Inflammatory macrophage treated with lipopolysaccharide for 1 hour (primary cell): ENCODE data around the gene CNTNAP2.
"Not testable (repeated sequence)": the region's sequence is repeated elsewhere in the genome, so short reads cannot be mapped to it uniquely, and the experiment has no call there.

Source experiments
- DNase-seq, 2 donors: peaks; one replicate each; pipeline ENCODE4 v3.0.0-alpha.2; 2020 to 2022

Gene CNTNAP2

GRCh38 chr7:148299350-148300276 lies 2183.0 kb downstream of the CNTNAP2 start:
- DNase-seq: no peak

GRCh38 chr7:148302436-148302835 lies 2185.8 kb downstream of the CNTNAP2 start:
- DNase-seq: not testable (repeated sequence)

- no peak for DNase-seq
These were observed 2186.9 kb downstream of the CNTNAP2 start for GRCh38 chr7:148303295-148304082.

GRCh38 chr7:148304083-148304335 lies 2187.4 kb downstream of the CNTNAP2 start:
- DNase-seq: no peak

GRCh38 chr7:148304456-148304855 lies 2187.9 kb downstream of the CNTNAP2 start:
- DNase-seq: no peak

GRCh38 chr7:148306759-148307158 lies 2190.2 kb downstream of the CNTNAP2 start:
- peak; percentile 23 to 70 for DNase-seq

GRCh38 chr7:148318102-148318811 lies 2201.7 kb downstream of the CNTNAP2 start:
- DNase-seq: no peak

- no peak for DNase-seq
These were observed 2202.2 kb downstream of the CNTNAP2 start for GRCh38 chr7:148318838-148319237.

GRCh38 chr7:148319316-148319808 lies 2202.8 kb downstream of the CNTNAP2 start:
- DNase-seq: no peak

GRCh38 chr7:148325208-148325607 lies 2208.6 kb downstream of the CNTNAP2 start:
- no peak for DNase-seq

- no peak for DNase-seq
These were observed 2210.8 kb downstream of the CNTNAP2 start for GRCh38 chr7:148327379-148327778.

GRCh38 chr7:148328906-148329305 lies 2212.3 kb downstream of the CNTNAP2 start:
- DNase-seq: no peak

- DNase-seq: no peak
These were observed 2213.7 kb downstream of the CNTNAP2 start for GRCh38 chr7:148330124-148330818.

- no peak for DNase-seq
These were observed 2214.2 kb downstream of the CNTNAP2 start for GRCh38 chr7:148330822-148331221.

GRCh38 chr7:148331456-148331855 lies 2214.9 kb downstream of the CNTNAP2 start:
- DNase-seq: not testable (repeated sequence)

GRCh38 chr7:148332191-148333186 lies 2215.9 kb downstream of the CNTNAP2 start:
- DNase-seq: no peak

- no peak for DNase-seq
These were observed 2217.9 kb downstream of the CNTNAP2 start for GRCh38 chr7:148334441-148334956.

GRCh38 chr7:148334959-148335577 lies 2218.5 kb downstream of the CNTNAP2 start:
- DNase-seq: peak; percentile 34 to 63

- DNase-seq: no peak
These were observed 2219.2 kb downstream of the CNTNAP2 start for GRCh38 chr7:148335790-148336189.

GRCh38 chr7:148336411-148336810 lies 2219.8 kb downstream of the CNTNAP2 start:
- DNase-seq: no peak
